ENCODE results near the gene OVOL1. TPM values are rescaled to one million over a fixed set of nuclear protein-coding genes. Genes with fewer than 3 reads are reported as not detected.

Gene OVOL1
- total RNA-seq, 1 experiment from 2014 or later: 10.5 TPM

GRCh38 chr11:65833297-65834030, 46.6 kb downstream of the OVOL1 start, which contains the start of gene SNX32:
Gene SNX32 (plus strand): TSS chr11:65833963. CDS start chr11:65834066, 103 bp downstream.
- Histone ChIP-seq H4K20me1 (ENCODE audit: insufficient read depth) (no peaks in the 10 kb centered on the region), H3K27me3 (ENCODE audit: insufficient read depth, low read depth) (peaks cover 58% of the 10 kb centered on the region), H3K4me2 (no peak within 1 kb of the TSS), H3K9me3 (ENCODE audit: insufficient read depth, low read depth) (peaks cover 4% of the 10 kb centered on the region; the same call in 1 of the 2 replicates), H3K36me3 (ENCODE audit: low read depth) (no peaks in the 10 kb centered on the region), H3F3A (ENCODE audit: insufficient read depth, low read depth) (no peaks in the 10 kb centered on the region), H3K4me1 (replicated peaks; ENCODE audit: insufficient read depth) (no peaks in the 10 kb centered on the region), H3K9me2 (ENCODE audit: insufficient read depth) (no peaks in the 10 kb centered on the region), H2AFZ (no peak within 1 kb of the TSS), H3K4me3 (no peak within 1 kb of the TSS), H3K27ac (no peak within 1 kb of the TSS), H3K79me2 (ENCODE audit: low read depth) (no peaks in the 10 kb centered on the region)
- ChIA-PET POLR2A (ENCODE audit: unreplicated experiment) (no interaction called here), CTCF (no interaction called here)
- no TSS peak for BruUV-seq (replicated peaks)
- intact Hi-C loops (cut with micrococcal nuclease; ENCODE audit: unreplicated experiment): no loop called here
- DNase-seq: no peak
- TF ChIP-seq CTCF (conservative IDR thresholded peaks at IDR 0.05) (no peak), EZH2 (IDR thresholded peaks at IDR 0.05; ENCODE audit: low read depth) (no peak)

- no peaks in the 10 kb centered on the region for H4K20me1 ChIP-seq (ENCODE audit: insufficient read depth)
- H3K4me2 ChIP-seq: no peak overlapping the region
- DNase-seq: no peak
- ChIA-PET POLR2A (ENCODE audit: unreplicated experiment) (no interaction called here), CTCF (no interaction called here)
- no peaks in the 10 kb centered on the region for H3K9me2 ChIP-seq (ENCODE audit: insufficient read depth)
- BruUV-seq (replicated peaks): no TSS peak
- TF ChIP-seq CTCF (conservative IDR thresholded peaks at IDR 0.05) (no peak), EZH2 (IDR thresholded peaks at IDR 0.05; ENCODE audit: low read depth) (no peak)
- H3K79me2 ChIP-seq (ENCODE audit: low read depth): no peaks in the 10 kb centered on the region
- intact Hi-C loops (cut with micrococcal nuclease; ENCODE audit: unreplicated experiment): no loop called here
- H2AFZ ChIP-seq: no peak overlapping the region
- no peaks in the 10 kb centered on the region for H3K36me3 ChIP-seq (ENCODE audit: low read depth)
- peaks cover 4% of the 10 kb centered on the region; the same call in 1 of the 2 replicates for H3K9me3 ChIP-seq (ENCODE audit: insufficient read depth, low read depth)
- no peaks in the 10 kb centered on the region for H3F3A ChIP-seq (ENCODE audit: insufficient read depth, low read depth)
- H3K27me3 ChIP-seq (ENCODE audit: insufficient read depth, low read depth): peaks cover 50% of the 10 kb centered on the region
- no peaks in the 10 kb centered on the region for H3K4me1 ChIP-seq (replicated peaks; ENCODE audit: insufficient read depth)
- H3K27ac ChIP-seq: no peak overlapping the region
- no peak overlapping the region for H3K4me3 ChIP-seq
Observed at GRCh38 chr11:65834202-65834601, 47.3 kb downstream of the OVOL1 start.

GRCh38 chr11:65842144-65842543, 55.3 kb downstream of the OVOL1 start:
- Histone ChIP-seq H3K9me3 (ENCODE audit: insufficient read depth, low read depth) (peaks cover 2% of the 10 kb centered on the region; the same call in 1 of the 2 replicates), H2AFZ (no peak overlapping the region), H4K20me1 (ENCODE audit: insufficient read depth) (no peaks in the 10 kb centered on the region), H3K4me3 (no peak overlapping the region), H3K27ac (no peak overlapping the region), H3K4me2 (no peak overlapping the region), H3K36me3 (ENCODE audit: low read depth) (no peaks in the 10 kb centered on the region), H3F3A (ENCODE audit: insufficient read depth, low read depth) (peaks cover 13% of the 10 kb centered on the region), H3K27me3 (ENCODE audit: insufficient read depth, low read depth) (no peaks in the 10 kb centered on the region), H3K79me2 (ENCODE audit: low read depth) (no peaks in the 10 kb centered on the region), H3K4me1 (replicated peaks; ENCODE audit: insufficient read depth) (no peaks in the 10 kb centered on the region), H3K9me2 (ENCODE audit: insufficient read depth) (no peaks in the 10 kb centered on the region)
- intact Hi-C loops (cut with micrococcal nuclease; ENCODE audit: unreplicated experiment): no loop called here
- POLR2A ChIA-PET (ENCODE audit: unreplicated experiment): no interaction called here
- TF ChIP-seq EZH2 (IDR thresholded peaks at IDR 0.05; ENCODE audit: low read depth) (no peak), CTCF (conservative IDR thresholded peaks at IDR 0.05) (no peak)
- no peak for DNase-seq
- no TSS peak for BruUV-seq (replicated peaks)
- CTCF ChIA-PET: interaction anchor here (0.7 kb wide), 1 partner anchor 10 kb away, joined by 18 read pairs; no protein-coding TSS in a partner anchor
